K562 (cell line): ENCODE results near the gene MYCBPAP. TPM values are rescaled to one million over a fixed set of nuclear protein-coding genes. Genes with fewer than 3 reads are reported as not detected.

Experiments
- ATAC-seq: fragments of 200-7000 bp; cut with Tn5 transposase; 3 replicates; pipeline ENCODE4 v1.9.1; 2020; ENCODE audit warnings: moderate library complexity
- BruUV-seq: library from RNA; stranded (reverse); fragments of 400-500 nt; replicated peaks from 2 replicates; lab custom pipeline; 2021; lab: Mats Ljungman, UMichigan
- CTCF ChIA-PET: fragments of 300-600 bp; formaldehyde crosslinking; extraction: SDS; loops from one replicate; lab custom pipeline; 2021; ENCODE audit warnings: low intra/inter-chr PET ratio; lab: Yijun Ruan, JAX
- POLR2A ChIA-PET: fragments of 300-600, 350-650 bp; sonication (Branson Sonifier 250); formaldehyde crosslinking; extraction: SDS; loops from one replicate; lab custom pipeline; 2021; ENCODE audit warnings: antibody characterized with exemption, inconsistent platforms; lab: Yijun Ruan, JAX
- DNase-seq, 4 experiments: peaks; one replicate each; pipeline versions ENCODE4 v3.0.0 to v3.0.0-alpha.2; 2011 to 2018; ENCODE audit warnings: low spot score in 3 of 4, mixed read lengths in 3 of 4; ENCODE audit errors: extremely low read depth in 1 of 4
- FAIRE-seq: peaks from 2 replicates; lab custom pipeline; 2011; peaks lifted over from hg19 to GRCh38; lab: Jason Lieb, UNC
- H2AFZ ChIP-seq: 2 replicates; pipeline ENCODE4 v1.6.0; 2011; ENCODE audit warnings: low read depth, low read length, control low read depth, inconsistent platforms
- H3K27ac ChIP-seq: fragments of 200-600 bp; 3 replicates; pipeline ENCODE4 v1.8.0; 2011; ENCODE audit warnings: low read depth, mild to moderate bottlenecking, control low read depth, inconsistent platforms, low read length, moderate library complexity, mixed read lengths; ENCODE audit errors: extremely low read depth
- H3K27me3 ChIP-seq, 2 experiments: fragments of 300-600 bp in 1 of 2; 2 replicates in 1 of 2; 3 replicates in 1 of 2; pipeline versions ENCODE4 v1.6.0 to v1.8.0; 2011; ENCODE audit warnings: inconsistent platforms in 2 of 2, low read length in 2 of 2, mild to moderate bottlenecking in 1 of 2, mixed read lengths in 1 of 2, moderate library complexity in 1 of 2; ENCODE audit not compliant: control insufficient read depth in 2 of 2, insufficient read depth in 2 of 2
- H3K36me3 ChIP-seq: fragments of 300-600 bp; 3 replicates; pipeline ENCODE4 v1.8.0; 2011; ENCODE audit warnings: mild to moderate bottlenecking, low read length, inconsistent platforms; ENCODE audit not compliant: control insufficient read depth, insufficient read depth
- H3K4me1 ChIP-seq, 2 experiments: fragments of 200-600 bp in 1 of 2; replicated peaks in 1 of 2; 2 replicates in 1 of 2; 3 replicates in 1 of 2; pipeline versions ENCODE4 v1.5.1 to v1.8.0; 2011; ENCODE audit warnings: inconsistent platforms in 2 of 2, low read length in 2 of 2, mild to moderate bottlenecking in 1 of 2, mixed read lengths in 1 of 2, moderate library complexity in 1 of 2; ENCODE audit not compliant: control insufficient read depth in 2 of 2, insufficient read depth in 2 of 2
- H3K4me2 ChIP-seq: 2 replicates; pipeline ENCODE4 v1.6.1; 2011; ENCODE audit warnings: low read length, control low read depth, inconsistent platforms, mixed read lengths; ENCODE audit not compliant: insufficient read depth
- H3K4me3 ChIP-seq: fragments of 200-600 bp; sonication (generic), shearing (Covaris generic); 2 replicates; pipeline ENCODE4 v1.5.1; 2016; ENCODE audit warnings: control low read depth, inconsistent platforms
- H3K79me2 ChIP-seq: fragments of 200-600 bp; 3 replicates; pipeline ENCODE4 v1.8.0; 2011; ENCODE audit warnings: low read length, inconsistent platforms; ENCODE audit not compliant: control insufficient read depth, insufficient read depth
- H3K9ac ChIP-seq, 2 experiments: 2 replicates each; pipeline versions ENCODE4 v1.6.0 to v1.6.1; 2011; ENCODE audit warnings: low read depth in 2 of 2, low read length in 2 of 2, control low read depth in 1 of 2, inconsistent platforms in 1 of 2, mild to moderate bottlenecking in 1 of 2, mixed read lengths in 1 of 2; ENCODE audit not compliant: insufficient read depth in 1 of 2
- H3K9me1 ChIP-seq: one replicate; pipeline ENCODE4 v1.6.0; 2011; ENCODE audit warnings: inconsistent platforms, mild to moderate bottlenecking, low read length, moderate library complexity; ENCODE audit not compliant: control insufficient read depth, insufficient read depth
- H3K9me3 ChIP-seq: replicated peaks from 2 replicates; pipeline ENCODE4 v1.5.1; 2011; ENCODE audit warnings: low read depth, low read length, inconsistent platforms; ENCODE audit not compliant: control insufficient read depth, insufficient read depth
- H4K20me1 ChIP-seq: replicated peaks from 2 replicates; pipeline ENCODE4 v1.6.1; 2011; ENCODE audit warnings: low read length, inconsistent platforms, mixed read lengths; ENCODE audit not compliant: control insufficient read depth, insufficient read depth
- ATF3 ChIP-seq, 2 experiments: fragments of 450-650 bp in 1 of 2; sonication (generic) in 1 of 2; formaldehyde crosslinking in 1 of 2; IDR thresholded peaks in 1 of 2; conservative IDR thresholded peaks in 1 of 2; 2 replicates each; pipeline versions ENCODE4 v1.6.1 to v1.8.1; 2016 to 2023; ENCODE audit warnings: mild to moderate bottlenecking in 2 of 2, moderate library complexity in 2 of 2, inconsistent platforms in 1 of 2, missing genetic modification reagents in 1 of 2
- BRD9 ChIP-seq: fragments of 450-650 bp; IDR thresholded peaks from 2 replicates; pipeline ENCODE4 v1.6.1; 2018; ENCODE audit warnings: low read depth; ENCODE audit not compliant: partially characterized antibody
- CEBPG ChIP-seq, 3 experiments: fragments of 200-800 bp in 1 of 3; sonication (Bioruptor generic) in 1 of 3; sonication (generic) in 1 of 3; formaldehyde crosslinking in 1 of 3; IDR thresholded peaks in 2 of 3; conservative IDR thresholded peaks in 1 of 3; 2 replicates each; pipeline versions ENCODE4 v1.6.1 to v1.8.0; 2016 to 2022; ENCODE audit warnings: missing compliant biosample characterization in 2 of 3, missing genetic modification characterization in 2 of 3, mild to moderate bottlenecking in 1 of 3, missing genetic modification reagents in 1 of 3
- CREM ChIP-seq: IDR thresholded peaks from 2 replicates; pipeline ENCODE4 v1.6.1; 2014; ENCODE audit warnings: antibody characterized with exemption, low read depth
- FOSL1 ChIP-seq: fragments of 200-800 bp; sonication (Bioruptor generic); conservative IDR thresholded peaks from 2 replicates; pipeline ENCODE4 v1.6.1; 2016; ENCODE audit warnings: missing genetic modification characterization, missing compliant biosample characterization
- JUND ChIP-seq, 2 experiments: IDR thresholded peaks; 2 replicates in 1 of 2; 3 replicates in 1 of 2; pipeline ENCODE4 v1.6.1; 2011; ENCODE audit warnings: borderline replicate concordance in 2 of 2, low read depth in 2 of 2, low read length in 2 of 2, improper control_type of control experiment in 1 of 2, missing biosample characterization in 1 of 2, missing genetic modification characterization in 1 of 2, missing genetic modification reagents in 1 of 2
- MBD1 ChIP-seq: fragments of 250-450 bp; sonication (Bioruptor Pico); IDR thresholded peaks from 2 replicates; pipeline ENCODE4 v1.8.0; 2022; ENCODE audit warnings: inconsistent platforms
- NBN ChIP-seq: fragments of 450-650 bp; IDR thresholded peaks from 2 replicates; pipeline ENCODE4 v1.6.1; 2016; ENCODE audit warnings: low read depth, mild to moderate bottlenecking
- NONO ChIP-seq, 2 experiments: fragments of 200-400 bp in 1 of 2; fragments of 450-650 bp in 1 of 2; formaldehyde crosslinking in 1 of 2; IDR thresholded peaks; 2 replicates each; pipeline ENCODE4 v1.6.1; 2017; ENCODE audit warnings: low read depth in 2 of 2, mild to moderate bottlenecking in 2 of 2, moderate library complexity in 2 of 2, low read length in 1 of 2
- NR2C2 ChIP-seq, 2 experiments: fragments of 200-800 bp in 1 of 2; sonication (Bioruptor generic) in 1 of 2; sonication (generic) in 1 of 2; formaldehyde crosslinking in 1 of 2; IDR thresholded peaks; 2 replicates each; pipeline versions ENCODE4 v1.6.1 to v1.8.0; 2016 to 2022; ENCODE audit warnings: mild to moderate bottlenecking in 1 of 2, missing compliant biosample characterization in 1 of 2, missing genetic modification characterization in 1 of 2, missing genetic modification reagents in 1 of 2
- NRF1 ChIP-seq, 2 experiments: fragments of 450-650 bp; IDR thresholded peaks in 1 of 2; conservative IDR thresholded peaks in 1 of 2; 2 replicates each; pipeline ENCODE4 v1.6.1; 2014; ENCODE audit warnings: mild to moderate bottlenecking in 2 of 2
- RBM22 ChIP-seq: fragments of 200-400 bp; formaldehyde crosslinking; IDR thresholded peaks from 2 replicates; pipeline ENCODE4 v1.6.1; 2018; ENCODE audit warnings: low read length, low read depth; ENCODE audit not compliant: poor library complexity, severe bottlenecking
- ZBTB9 ChIP-seq: fragments of 450-650 bp; formaldehyde crosslinking; IDR thresholded peaks from 2 replicates; pipeline ENCODE4 v1.4.0; 2020; ENCODE audit warnings: mild to moderate bottlenecking, moderate library complexity
- whole genome bisulfite sequencing: fragments of 100-300 bp; shearing (Covaris generic); methylation state at CpG from one replicate; pipeline ENCODE4 v1.1.6; 2016; ENCODE audit warnings: low coverage, mixed read lengths; ENCODE audit not compliant: insufficient coverage; ENCODE audit errors: missing lambda C conversion rate; 5-methylcytosine and 5-hydroxymethylcytosine counted together
- in situ Hi-C: fragments of 300-500 bp; cut with MboI; formaldehyde crosslinking; loops from 4 replicates; pipeline ENCODE4 v1.15.0; 2018; ENCODE audit warnings: inconsistent platforms, mixed read lengths
- intact Hi-C: fragments of 100-400 bp; cut with micrococcal nuclease; formaldehyde crosslinking; loops from 2 replicates; pipeline ENCODE4 v1.14.2; 2022
- polyA plus RNA-seq, 8 experiments: library from polyadenylated mRNA; depleted of rRNA in 4 of 8; stranded (reverse) in 5 of 8; unstranded in 3 of 8; fragments of >200 nt; fragmentation: Nextera tagmentation in 2 of 8; fragmentation: Illumina TruSeq in 1 of 8; extraction: Ambion mirVana in 2 of 8; extraction: Trizol in 1 of 8; gene quantifications; 2 replicates each; pipeline versions ENCODE4 v1.2.1 to v1.2.3, GENCODE V29; 2011 to 2014; ENCODE audit warnings: inconsistent platforms in 1 of 8, missing spikeins in 1 of 8
- total RNA-seq, 7 experiments: library from RNA; depleted of rRNA in 6 of 7; stranded (reverse); fragments of >200 nt in 6 of 7; fragmentation: Illumina TruSeq in 2 of 7; extraction: Trizol in 2 of 7; gene quantifications; 2 replicates each; pipeline versions ENCODE4 v1.2.1 to v1.2.3, GENCODE V29; 2011 to 2021; ENCODE audit warnings: low replicate concordance in 1 of 7

The MYCBPAP gene
- total and polyA plus RNA-seq, 9 of the 15 experiments (the other 6 are each of a cell fraction or from before 2014, with no cell fraction given) = not detected

DNA sequence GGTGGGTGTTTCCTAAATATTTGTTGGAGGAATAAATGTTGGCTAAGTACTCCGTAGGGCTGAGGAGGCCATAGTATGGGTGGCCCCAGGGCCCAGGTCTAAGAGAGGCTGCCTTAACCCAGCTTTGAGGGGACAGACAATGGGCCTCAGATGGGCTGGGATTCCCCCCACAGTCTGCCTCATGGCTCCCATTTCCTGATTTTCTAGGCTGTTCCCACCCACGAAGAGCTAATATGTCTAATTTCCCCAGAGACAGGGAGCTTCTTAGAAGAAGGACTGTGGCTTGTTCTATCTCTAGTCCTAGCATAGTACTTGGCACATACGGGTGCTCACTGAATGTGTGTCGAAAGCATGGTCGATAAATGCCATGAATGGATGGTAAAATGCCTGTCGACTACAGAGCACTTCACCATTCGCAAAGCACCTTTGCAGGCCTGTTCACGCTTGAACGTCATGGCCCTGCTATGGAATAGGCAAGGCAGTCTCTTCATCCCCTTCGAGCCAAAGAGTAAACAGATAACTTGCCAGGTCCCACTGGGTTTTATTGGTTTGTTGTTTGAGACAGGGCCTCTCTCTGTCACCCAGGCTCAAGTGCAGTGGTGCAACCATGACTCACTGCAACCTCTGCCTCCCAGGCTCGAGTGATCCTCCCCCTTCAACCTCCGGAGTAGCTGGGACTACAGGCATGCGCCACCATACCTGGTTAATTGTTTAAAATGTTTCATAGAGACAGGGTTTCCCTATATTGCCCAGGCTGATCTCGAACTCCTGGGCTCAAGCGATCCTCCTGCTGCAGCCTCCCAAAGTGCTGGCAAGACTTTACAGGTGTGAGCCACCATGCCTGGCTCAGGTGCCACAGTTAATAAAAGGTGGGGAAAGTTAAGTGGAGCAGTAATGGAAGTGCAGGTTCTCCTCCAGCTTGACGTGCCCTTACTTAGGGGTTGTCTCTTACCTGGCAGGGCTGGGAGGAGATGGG is 49.2 kb upstream of the MYCBPAP start:
- in situ Hi-C loops = no loop called here
- BruUV-seq = no TSS peak
- Histone ChIP-seq H3K4me3 (no peak overlapping the region), H2AFZ (no peak overlapping the region), H3K9ac (no peak overlapping the region), H4K20me1 (peaks cover 11% of the 10 kb centered on the region; the same call in 1 of the 2 replicates), H3K4me1 (peaks cover 0 to 6% of the 10 kb centered on the region in 2 experiments; a peak in 2 of 5 replicates), H3K27ac (no peak overlapping the region), H3K79me2 (no peaks in the 10 kb centered on the region), H3K4me2 (no peak overlapping the region), H3K36me3 (no peaks in the 10 kb centered on the region), H3K9me3 (no peaks in the 10 kb centered on the region), H3K27me3 (peaks cover 2 to 61% of the 10 kb centered on the region in 2 experiments; a peak in 4 of 5 replicates), H3K9me1 (no peaks in the 10 kb centered on the region)
- DNase-seq (peak in 2 of 4 experiments; percentile 5 to 33), ATAC-seq (peak; percentile 57; the same call in 2 of the 3 replicates), FAIRE-seq (peak; percentile 67)
- 34% methylated on average over 16 of the region's 16 CpGs for WGBS
- POLR2A ChIA-PET = interaction anchor here (0.6 to 1.7 kb wide), 7 partner anchors 13 to 368 kb away, joined by 3 to 7 read pairs (median 3); no protein-coding TSS in a partner anchor
- CTCF ChIA-PET = no interaction called here
- intact Hi-C loops = no loop called here
- TF ChIP-seq MBD1 (CRISPR knock-in tag) (no peak), ATF3 (IDR thresholded peaks at IDR 0.05) (peak; percentile 64; the same call in 1 of the 2 replicates), ATF3 (CRISPR knock-in tag; conservative IDR thresholded peaks at IDR 0.05) (no peak), NBN (no peak), NRF1 (conservative IDR thresholded peaks at IDR 0.05 in 1 of 2, IDR thresholded peaks at IDR 0.05 in 1 of 2) (peak; percentile 21 to 41; a peak in 1 of 4 replicates), CEBPG (CRISPR knock-in tag; IDR thresholded peaks at IDR 0.05) (peak; percentile 54; the same call in 1 of the 2 replicates), CEBPG (tag; conservative IDR thresholded peaks at IDR 0.05 in 1 of 2, IDR thresholded peaks at IDR 0.05 in 1 of 2) (peak in 1 of 2 experiments; percentile 45; a peak in 1 of 4 replicates), BRD9 (no peak), JUND (IDR thresholded peaks at IDR 0.05; ENCODE audit: borderline replicate concordance, low read depth, low read length) (peak; percentile 70), JUND (tag; IDR thresholded peaks at IDR 0.05; ENCODE audit: borderline replicate concordance, low read depth, low read length) (peak; percentile 28; the same call in 1 of the 3 replicates), ZBTB9 (no peak), NONO (IDR thresholded peaks at IDR 0.05; ENCODE audit: low read depth in 2 of 2, low read length in 1 of 2) (no peak), RBM22 (no peak), NR2C2 (CRISPR knock-in tag; IDR thresholded peaks at IDR 0.05) (no peak), NR2C2 (tag; IDR thresholded peaks at IDR 0.05) (peak; percentile 44; the same call in 1 of the 2 replicates), CREM (no peak), FOSL1 (tag) (peak; percentile 86)
